ENCODE measurements around the gene UQCRC1.

DNA sequence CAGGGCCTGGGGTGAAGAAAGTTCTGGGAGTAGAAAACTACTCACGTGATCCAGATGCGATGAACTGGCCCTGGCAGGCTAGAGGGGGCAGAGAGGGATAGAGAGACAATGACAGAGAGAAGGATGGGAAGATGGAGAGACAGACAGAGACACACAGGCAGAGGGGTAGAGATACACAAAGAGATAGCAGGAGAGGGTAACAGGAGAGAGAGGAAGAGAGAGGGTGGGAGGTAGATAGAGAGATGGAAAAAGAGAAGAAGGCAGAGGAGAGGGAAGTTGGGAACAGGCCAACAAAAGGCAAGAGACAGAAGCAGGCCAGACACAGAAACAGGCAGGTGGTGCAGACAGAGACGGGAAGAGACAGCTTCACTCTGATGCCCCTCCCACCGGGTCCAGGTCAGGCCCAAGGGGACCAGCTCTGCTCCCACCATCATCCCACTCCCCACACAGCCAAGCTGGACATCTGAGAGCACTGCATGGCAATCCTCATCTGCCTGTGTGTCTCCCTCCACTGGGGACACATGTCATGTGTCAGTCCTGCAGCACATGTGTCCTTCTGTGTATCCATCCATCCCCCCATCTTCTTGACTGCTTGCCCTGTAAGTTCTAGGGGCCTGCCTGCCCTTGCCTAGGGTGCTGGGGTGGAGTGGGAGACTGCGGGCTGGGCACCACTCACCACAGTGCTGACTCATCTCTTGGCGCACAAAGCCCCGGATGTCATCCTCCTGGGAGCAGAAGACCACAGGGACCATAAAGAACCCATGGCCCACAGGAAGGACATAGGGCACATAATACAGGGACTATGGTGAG, 43.6 kb downstream of the UQCRC1 start:
- TF ChIP-seq, protein P1, sequence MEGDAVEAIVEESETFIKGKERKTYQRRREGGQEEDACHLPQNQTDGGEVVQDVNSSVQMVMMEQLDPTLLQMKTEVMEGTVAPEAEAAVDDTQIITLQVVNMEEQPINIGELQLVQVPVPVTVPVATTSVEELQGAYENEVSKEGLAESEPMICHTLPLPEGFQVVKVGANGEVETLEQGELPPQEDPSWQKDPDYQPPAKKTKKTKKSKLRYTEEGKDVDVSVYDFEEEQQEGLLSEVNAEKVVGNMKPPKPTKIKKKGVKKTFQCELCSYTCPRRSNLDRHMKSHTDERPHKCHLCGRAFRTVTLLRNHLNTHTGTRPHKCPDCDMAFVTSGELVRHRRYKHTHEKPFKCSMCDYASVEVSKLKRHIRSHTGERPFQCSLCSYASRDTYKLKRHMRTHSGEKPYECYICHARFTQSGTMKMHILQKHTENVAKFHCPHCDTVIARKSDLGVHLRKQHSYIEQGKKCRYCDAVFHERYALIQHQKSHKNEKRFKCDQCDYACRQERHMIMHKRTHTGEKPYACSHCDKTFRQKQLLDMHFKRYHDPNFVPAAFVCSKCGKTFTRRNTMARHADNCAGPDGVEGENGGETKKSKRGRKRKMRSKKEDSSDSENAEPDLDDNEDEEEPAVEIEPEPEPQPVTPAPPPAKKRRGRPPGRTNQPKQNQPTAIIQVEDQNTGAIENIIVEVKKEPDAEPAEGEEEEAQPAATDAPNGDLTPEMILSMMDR (IDR thresholded peaks at IDR 0.05): no peak
- TF ChIP-seq EZH2 (IDR thresholded peaks at IDR 0.05; ENCODE audit: borderline replicate concordance, insufficient read depth, low read depth, low read length, poor library complexity, severe bottlenecking): no peak
